ENCODE measurements around the gene SCG5.

SCG5 gene

DNA sequence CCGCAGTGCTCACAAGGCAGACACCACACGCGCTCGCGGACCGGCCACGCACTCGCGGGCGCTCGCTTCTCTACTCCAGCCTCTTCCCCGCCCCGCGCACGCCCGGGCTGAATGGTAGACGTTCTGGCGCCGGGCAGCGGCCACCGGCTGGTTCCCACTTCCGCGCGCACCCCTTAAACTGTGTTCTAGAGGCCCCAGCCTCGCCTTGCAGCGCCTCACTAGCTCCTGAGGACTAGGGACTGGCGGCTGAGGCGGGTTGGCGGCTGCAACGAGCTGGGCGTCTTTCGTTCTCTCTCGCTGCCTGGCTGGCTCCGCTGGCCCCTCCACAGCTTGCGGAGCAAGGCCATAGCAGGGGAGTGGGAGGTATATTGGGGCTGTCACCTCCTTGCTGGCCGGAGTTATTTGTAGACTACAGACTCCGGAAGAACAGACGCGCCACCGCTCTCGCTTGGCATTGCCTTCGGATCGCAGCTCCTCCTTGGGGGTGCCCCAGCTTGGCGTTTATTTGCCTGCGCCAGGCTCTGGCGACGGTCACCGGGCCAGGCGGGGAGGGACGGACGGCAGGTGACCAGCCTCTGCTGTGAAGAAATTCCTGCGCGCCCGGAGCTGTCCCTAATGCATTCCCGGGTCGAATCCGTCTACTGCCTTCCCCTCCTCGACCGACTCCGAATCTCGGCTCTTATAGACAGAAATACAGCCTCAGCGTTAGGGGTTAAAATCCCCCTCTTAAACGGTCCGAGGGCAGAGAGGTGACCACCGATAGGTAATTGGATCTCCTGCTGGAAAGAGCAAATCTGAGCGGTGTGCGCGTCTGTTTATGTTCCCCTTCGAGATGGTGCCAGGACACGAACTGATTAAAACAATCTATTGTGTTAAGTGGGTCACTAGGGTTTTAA, 77.6 kb downstream of the SCG5 start:
- DNase-seq (ENCODE audit: insufficient read length, low spot score) (peak; percentile 20), FAIRE-seq (no peak)

GRCh38 chr15:32721596-32721995, 80.1 kb downstream of the SCG5 start:
- no peak for DNase-seq (ENCODE audit: insufficient read length, low spot score)
- no peak for FAIRE-seq

DNA sequence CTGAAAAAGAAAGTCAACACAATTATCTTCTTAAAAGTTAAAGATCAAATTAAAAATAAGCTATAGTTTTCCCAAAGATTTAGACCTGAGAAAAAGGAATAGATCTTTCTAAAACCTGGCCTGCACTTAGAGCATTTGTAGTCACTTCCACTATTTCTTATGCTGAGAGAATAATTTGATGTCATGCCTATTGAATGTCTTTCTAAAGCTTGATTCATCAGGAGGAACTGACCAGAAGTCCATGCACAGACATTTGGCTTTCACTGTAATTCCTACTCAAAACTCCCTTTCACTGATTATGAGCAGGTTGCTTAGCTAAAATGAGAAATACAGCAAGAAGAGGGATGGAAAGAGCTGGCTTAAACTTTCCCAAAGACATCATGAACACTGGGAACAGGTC, 80.6 kb downstream of the SCG5 start:
- FAIRE-seq, result no peak
- DNase-seq (ENCODE audit: insufficient read length, low spot score), result no peak

GRCh38 chr15:32723171-32723948, 81.8 kb downstream of the SCG5 start:
- FAIRE-seq (no peak), DNase-seq (ENCODE audit: insufficient read length, low spot score) (no peak)

DNA sequence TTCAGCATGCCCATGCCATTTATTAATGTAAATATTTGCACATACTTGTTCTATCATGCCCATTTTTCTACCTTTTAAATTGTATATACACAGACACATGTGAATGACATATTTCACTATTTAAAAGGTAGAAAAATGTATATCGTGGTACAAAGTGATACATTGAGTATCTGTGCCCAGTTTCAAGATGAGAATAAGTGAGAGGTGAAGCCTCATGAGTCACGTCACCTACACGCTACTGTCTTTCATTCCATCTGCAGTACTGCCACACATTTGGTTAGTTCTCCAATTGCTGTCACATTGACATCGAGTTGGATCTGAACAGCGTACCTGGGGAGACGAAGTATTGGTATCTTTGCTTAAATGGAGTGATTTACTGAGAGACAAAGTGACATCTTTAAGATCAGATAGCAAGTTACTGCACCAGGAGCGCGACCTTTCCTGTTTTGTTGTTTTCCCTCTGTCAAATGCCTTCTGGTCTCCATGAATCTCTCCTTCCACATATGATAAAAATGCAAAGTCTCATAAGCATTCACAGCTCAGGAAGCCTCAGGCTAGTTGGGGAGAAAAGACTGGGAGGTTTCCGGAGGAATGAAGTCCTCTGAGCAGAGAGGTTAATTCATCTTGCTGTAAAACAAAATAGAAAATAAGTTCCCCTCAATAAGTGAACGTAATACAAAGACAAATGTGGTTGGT, 88.3 kb downstream of the SCG5 start:
- DNase-seq (ENCODE audit: insufficient read length, low spot score) (no peak), FAIRE-seq (peak; percentile 33)

GRCh38 chr15:32730677-32731654, 89.5 kb downstream of the SCG5 start:
- DNase-seq (ENCODE audit: insufficient read length, low spot score), result no peak
- no peak for FAIRE-seq

- DNase-seq (ENCODE audit: insufficient read length, low spot score) (no peak), FAIRE-seq (no peak)
These were observed 91.2 kb downstream of the SCG5 start for GRCh38 chr15:32732574-32733157.

GRCh38 chr15:32733281-32733680, 91.8 kb downstream of the SCG5 start:
- FAIRE-seq (no peak), DNase-seq (ENCODE audit: insufficient read length, low spot score) (no peak)

- DNase-seq (ENCODE audit: insufficient read length, low spot score), result no peak
- FAIRE-seq, result no peak
These were observed 94.6 kb downstream of the SCG5 start for GRCh38 chr15:32735989-32736700.

GRCh38 chr15:32736701-32737061, 95.2 kb downstream of the SCG5 start:
- DNase-seq (ENCODE audit: insufficient read length, low spot score), result no peak
- FAIRE-seq, result no peak

DNA sequence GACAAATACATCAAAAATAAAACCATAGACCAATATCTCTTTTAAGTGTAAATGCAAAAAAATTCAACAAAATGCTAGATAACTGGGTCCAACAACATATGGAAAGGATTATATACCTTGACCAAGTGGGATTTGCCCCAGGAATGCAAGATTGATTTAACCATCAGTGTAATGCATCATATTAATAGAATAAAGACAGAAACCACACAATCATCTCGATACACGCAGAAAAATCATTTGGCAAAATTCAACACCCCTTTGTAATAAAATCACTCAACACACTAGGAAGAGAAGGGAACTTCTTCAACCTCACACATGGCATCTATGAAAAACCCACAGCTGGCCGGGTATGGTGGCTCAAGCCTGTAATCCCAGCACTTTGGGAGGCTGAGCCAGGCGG, 95.8 kb downstream of the SCG5 start:
- DNase-seq (ENCODE audit: insufficient read length, low spot score), result no peak
- no peak for FAIRE-seq

DNA sequence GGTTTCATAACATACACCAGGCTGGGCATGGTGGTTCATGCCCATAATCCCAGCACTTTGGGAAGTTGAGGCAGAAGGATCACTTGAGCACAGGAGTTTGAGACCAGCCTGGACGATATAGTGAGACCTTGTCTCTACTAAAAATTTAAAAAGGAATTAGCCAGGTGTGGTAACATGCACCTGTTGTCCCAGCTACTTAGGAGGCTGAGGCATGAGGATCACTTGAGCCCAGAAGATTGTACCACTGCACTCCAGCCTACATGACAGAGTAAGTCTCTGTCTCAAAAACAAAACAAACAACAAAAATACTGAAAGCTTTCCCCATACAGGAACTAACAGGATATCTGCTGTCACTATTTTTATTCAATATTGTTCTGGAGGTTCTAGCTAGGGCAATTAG, 97.2 kb downstream of the SCG5 start:
- FAIRE-seq (no peak), DNase-seq (ENCODE audit: insufficient read length, low spot score) (no peak)

DNA sequence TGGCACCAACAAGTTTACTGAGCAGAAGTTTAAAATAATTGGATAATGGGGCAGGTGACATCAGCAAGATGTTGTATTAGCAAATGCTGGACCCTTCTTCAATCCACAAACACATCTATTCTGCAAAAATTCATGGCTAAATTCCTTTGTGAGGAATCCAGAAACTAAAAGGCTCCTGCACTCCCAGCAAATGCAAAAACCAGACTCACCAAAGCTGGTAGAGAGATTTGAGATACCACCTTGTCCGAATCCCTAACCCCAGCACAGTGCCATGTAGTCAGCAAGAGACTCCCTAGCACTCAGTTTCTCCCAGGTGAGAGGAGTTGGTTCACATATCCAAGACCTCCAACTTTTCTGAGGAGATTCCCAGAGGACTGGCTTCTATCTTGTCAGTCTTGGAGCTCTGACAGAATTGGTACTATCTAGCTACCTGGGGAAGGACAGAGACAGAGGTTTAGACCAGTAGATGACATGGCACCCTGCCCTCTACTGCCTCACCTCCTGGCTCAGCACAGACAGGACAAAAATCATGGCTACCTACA, 98.1 kb downstream of the SCG5 start:
- FAIRE-seq (no peak), DNase-seq (ENCODE audit: insufficient read length, low spot score) (no peak)

DNA sequence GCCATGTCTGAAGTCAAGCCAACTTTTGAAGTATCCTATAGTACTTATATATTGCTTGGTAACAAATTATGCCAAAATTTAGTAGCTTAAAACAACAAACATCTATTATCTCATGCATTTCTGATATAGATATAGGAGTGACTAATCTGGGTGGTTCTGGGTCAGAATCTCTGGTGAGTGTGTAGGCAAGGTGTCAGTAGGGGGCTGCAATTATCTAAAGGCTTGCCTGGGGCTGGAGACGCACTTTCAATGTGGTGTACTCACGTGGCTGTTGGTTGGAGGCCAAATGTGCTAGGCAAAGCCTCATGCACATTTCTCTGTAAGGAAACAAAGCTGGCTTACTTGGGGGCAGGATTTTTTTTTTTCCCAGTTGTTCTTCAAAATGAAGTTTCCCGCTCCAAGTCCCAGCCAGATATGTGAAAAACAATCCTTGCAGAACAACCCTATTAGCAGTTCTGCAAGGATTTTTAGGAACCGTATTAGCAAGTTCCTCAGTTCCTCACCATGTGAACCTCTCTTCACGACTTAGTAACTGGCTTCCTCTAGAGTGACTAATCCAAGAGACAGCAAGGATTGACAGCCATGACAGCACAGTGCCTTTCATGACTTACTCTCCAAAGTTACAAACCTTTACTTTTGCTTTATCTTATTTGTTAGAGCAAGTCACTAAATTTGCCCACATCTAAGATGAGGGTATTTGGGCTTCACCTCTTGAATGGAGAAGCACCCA, 102.1 kb downstream of the SCG5 start:
- DNase-seq (ENCODE audit: insufficient read length, low spot score) (no peak), FAIRE-seq (no peak)

- DNase-seq (ENCODE audit: insufficient read length, low spot score) (no peak), FAIRE-seq (no peak)
These were observed 104.8 kb downstream of the SCG5 start for GRCh38 chr15:32746116-32746857.

All from HTR-8/SVneo (cell line).